Measurements from ENCODE around the gene SULT1A2.

DNA sequence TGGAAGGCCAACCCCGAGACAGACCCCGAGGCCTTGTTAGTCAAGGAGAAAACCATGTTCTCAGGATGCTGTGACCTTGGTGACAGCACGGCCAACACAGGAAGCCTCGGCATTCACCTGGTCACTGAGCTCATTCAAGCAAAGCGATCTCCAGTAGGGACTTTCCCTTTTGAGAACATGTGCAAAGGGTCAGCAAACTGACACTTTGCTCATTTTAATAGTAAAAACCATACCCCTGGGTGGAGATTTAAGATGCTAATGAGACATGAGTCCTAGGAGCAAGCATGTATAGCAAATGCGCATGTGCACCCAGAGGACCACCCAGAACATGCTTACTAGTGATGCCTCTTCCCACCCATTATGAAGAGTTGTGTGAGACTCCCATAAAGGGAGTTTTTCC is 5.7 kb upstream of the SULT1A2 start:
- TF ChIP-seq, protein P1, sequence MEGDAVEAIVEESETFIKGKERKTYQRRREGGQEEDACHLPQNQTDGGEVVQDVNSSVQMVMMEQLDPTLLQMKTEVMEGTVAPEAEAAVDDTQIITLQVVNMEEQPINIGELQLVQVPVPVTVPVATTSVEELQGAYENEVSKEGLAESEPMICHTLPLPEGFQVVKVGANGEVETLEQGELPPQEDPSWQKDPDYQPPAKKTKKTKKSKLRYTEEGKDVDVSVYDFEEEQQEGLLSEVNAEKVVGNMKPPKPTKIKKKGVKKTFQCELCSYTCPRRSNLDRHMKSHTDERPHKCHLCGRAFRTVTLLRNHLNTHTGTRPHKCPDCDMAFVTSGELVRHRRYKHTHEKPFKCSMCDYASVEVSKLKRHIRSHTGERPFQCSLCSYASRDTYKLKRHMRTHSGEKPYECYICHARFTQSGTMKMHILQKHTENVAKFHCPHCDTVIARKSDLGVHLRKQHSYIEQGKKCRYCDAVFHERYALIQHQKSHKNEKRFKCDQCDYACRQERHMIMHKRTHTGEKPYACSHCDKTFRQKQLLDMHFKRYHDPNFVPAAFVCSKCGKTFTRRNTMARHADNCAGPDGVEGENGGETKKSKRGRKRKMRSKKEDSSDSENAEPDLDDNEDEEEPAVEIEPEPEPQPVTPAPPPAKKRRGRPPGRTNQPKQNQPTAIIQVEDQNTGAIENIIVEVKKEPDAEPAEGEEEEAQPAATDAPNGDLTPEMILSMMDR (IDR thresholded peaks at IDR 0.05), result no peak
- no peak for TF ChIP-seq POLR2AphosphoS5 (IDR thresholded peaks at IDR 0.05)
- no peak for TF ChIP-seq POLR2A (IDR thresholded peaks at IDR 0.05)
